Astrocyte (in vitro differentiated cells and primary cell): ENCODE measurements around the gene CFAP97D2.

Source experiments
- CTCF ChIP-seq: IDR thresholded peaks from 2 replicates; pipeline ENCODE4 v1.5.1; 2011; ENCODE audit warnings: low read depth, mild to moderate bottlenecking, inconsistent platforms, low read length, moderate library complexity; ENCODE audit not compliant: insufficient read depth
- EZH2 ChIP-seq: IDR thresholded peaks from 2 replicates; pipeline ENCODE4 v1.6.1; 2012; ENCODE audit warnings: mild to moderate bottlenecking, low read length, inconsistent platforms; ENCODE audit not compliant: insufficient read depth

- TF ChIP-seq CTCF (no peak), EZH2 (no peak)
Observed at GRCh38 chr13:114141261-114141996, 37.6 kb upstream of the CFAP97D2 start.
